Ascending aorta (tissue), 2 donors: ENCODE measurements around the gene CGREF1. TPM values are rescaled to one million over a fixed set of nuclear protein-coding genes. Genes with fewer than 3 reads are reported as not detected.

Experiments
- DNase-seq, 2 donors: peaks; one replicate each; pipeline ENCODE4 v3.0.0-alpha.2; 2019; ENCODE audit warnings: low spot score in 2 of 2
- H3K27ac ChIP-seq, 2 donors: fragments of 200-600 bp; sonication (generic); one replicate each; pipeline ENCODE4 v1.5.1; 2016 to 2017; ENCODE audit warnings: mild to moderate bottlenecking in 1 of 2
- H3K27me3 ChIP-seq: fragments of 200-600 bp; sonication (generic); one replicate; pipeline ENCODE4 v1.5.1; 2017
- H3K36me3 ChIP-seq, 2 donors: fragments of 200-600 bp; sonication (generic); one replicate each; pipeline ENCODE4 v1.5.1; 2016
- H3K4me1 ChIP-seq, 2 donors: fragments of 200-600 bp; sonication (generic); one replicate each; pipeline ENCODE4 v1.5.1; 2016 to 2017; ENCODE audit warnings: mild to moderate bottlenecking in 1 of 2
- H3K4me3 ChIP-seq, 2 donors: fragments of 200-600 bp; sonication (generic); one replicate each; pipeline ENCODE4 v1.5.1; 2016 to 2017; ENCODE audit warnings: mild to moderate bottlenecking in 1 of 2
- H3K9me3 ChIP-seq, 2 donors: fragments of 200-600 bp; sonication (generic); one replicate each; pipeline ENCODE4 v1.5.1; 2016
- CTCF ChIP-seq, 3 experiments: fragments of 200-600 bp in 2 of 3; fragments of 450-650 bp in 1 of 3; sonication (generic) in 2 of 3; IDR thresholded peaks; one replicate each; pipeline ENCODE4 v1.5.1; 2016 to 2019; ENCODE audit warnings: antibody characterized with exemption in 3 of 3, mild to moderate bottlenecking in 1 of 3, moderate library complexity in 1 of 3
- intact Hi-C: fragments of 100-400 bp; cut with DNase I; formaldehyde crosslinking; loops from one replicate; pipeline ENCODE4 v1.15.1; 2023
- total RNA-seq: library from RNA; depleted of rRNA; stranded (reverse); fragments of >200 nt; gene quantifications from one replicate; pipeline ENCODE4 v1.1.0, GENCODE V29; 2016

The CGREF1 gene
- total RNA-seq, 1 donor from 2014 or later: 3.5 TPM

- no peak for TF ChIP-seq CTCF (IDR thresholded peaks at IDR 0.05)
- intact Hi-C loops: loop anchor here (1.0 to 5.0 kb wide), 2 partner anchors 48 to 123 kb away; partner anchors contain the start of gene PREB
- Histone ChIP-seq H3K27ac (peak overlapping the region; percentile 81 to 87), H3K27me3 (no peaks in the 10 kb centered on the region), H3K9me3 (no peaks in the 10 kb centered on the region), H3K36me3 (peaks cover 11 to 18% of the 10 kb centered on the region in 2 donors), H3K4me3 (no peak overlapping the region), H3K4me1 (peaks cover 15 to 38% of the 10 kb centered on the region in 2 donors)
- DNase-seq: no peak
Observed at GRCh38 chr2:27084297-27085061, 34.4 kb downstream of the CGREF1 start.

GRCh38 chr2:27083410-27084296 lies 35.3 kb downstream of the CGREF1 start:
- Histone ChIP-seq H3K4me1 (peaks cover 15 to 38% of the 10 kb centered on the region in 2 donors), H3K36me3 (peaks cover 11 to 18% of the 10 kb centered on the region in 2 donors), H3K27me3 (no peaks in the 10 kb centered on the region), H3K27ac (no peak overlapping the region), H3K4me3 (no peak overlapping the region), H3K9me3 (no peaks in the 10 kb centered on the region)
- no peak for TF ChIP-seq CTCF (IDR thresholded peaks at IDR 0.05)
- intact Hi-C loops: no loop called here
- DNase-seq: no peak

GRCh38 chr2:27082773-27083409 lies 36.0 kb downstream of the CGREF1 start:
- peaks cover 15 to 40% of the 10 kb centered on the region in 2 donors for H3K4me1 ChIP-seq
- H3K27ac ChIP-seq: no peak overlapping the region
- H3K27me3 ChIP-seq: no peaks in the 10 kb centered on the region
- no peak for TF ChIP-seq CTCF (IDR thresholded peaks at IDR 0.05)
- H3K36me3 ChIP-seq: peaks cover 11 to 18% of the 10 kb centered on the region in 2 donors
- H3K4me3 ChIP-seq: no peak overlapping the region
- intact Hi-C loops: no loop called here
- H3K9me3 ChIP-seq: no peaks in the 10 kb centered on the region
- no peak for DNase-seq

GRCh38 chr2:27081984-27082772 lies 36.8 kb downstream of the CGREF1 start:
- DNase-seq: no peak
- intact Hi-C loops: loop anchor here (1.0 kb wide), 1 partner anchor 11 kb away; the partner anchor contains the start of gene OST4
- peaks cover 11 to 18% of the 10 kb centered on the region in 2 donors for H3K36me3 ChIP-seq
- no peaks in the 10 kb centered on the region for H3K27me3 ChIP-seq
- H3K4me1 ChIP-seq: peaks cover 15 to 40% of the 10 kb centered on the region in 2 donors
- H3K4me3 ChIP-seq: no peak overlapping the region
- H3K27ac ChIP-seq: peak overlapping the region in 1 of 2 donors; percentile 68
- TF ChIP-seq CTCF (IDR thresholded peaks at IDR 0.05): no peak
- no peaks in the 10 kb centered on the region for H3K9me3 ChIP-seq

- Histone ChIP-seq H3K4me1 (peaks cover 11 to 33% of the 10 kb centered on the region in 2 donors), H3K27me3 (no peaks in the 10 kb centered on the region), H3K27ac (peak overlapping the region; percentile 93 to 97), H3K4me3 (peak overlapping the region; percentile 61 to 87), H3K36me3 (peaks cover 11 to 18% of the 10 kb centered on the region in 2 donors), H3K9me3 (no peaks in the 10 kb centered on the region)
- no peak for TF ChIP-seq CTCF (IDR thresholded peaks at IDR 0.05)
- no peak for DNase-seq
- intact Hi-C loops: no loop called here
Observed at GRCh38 chr2:27080603-27080936, 38.4 kb downstream of the CGREF1 start.
